Amniotic epithelial cell (primary cell): Measurements from ENCODE around the gene PSORS1C1.

Experiments
- DNase-seq: peaks from one replicate; pipeline ENCODE4 v3.0.0-alpha.2; 2010; ENCODE audit warnings: low read depth

PSORS1C1 gene

DNA sequence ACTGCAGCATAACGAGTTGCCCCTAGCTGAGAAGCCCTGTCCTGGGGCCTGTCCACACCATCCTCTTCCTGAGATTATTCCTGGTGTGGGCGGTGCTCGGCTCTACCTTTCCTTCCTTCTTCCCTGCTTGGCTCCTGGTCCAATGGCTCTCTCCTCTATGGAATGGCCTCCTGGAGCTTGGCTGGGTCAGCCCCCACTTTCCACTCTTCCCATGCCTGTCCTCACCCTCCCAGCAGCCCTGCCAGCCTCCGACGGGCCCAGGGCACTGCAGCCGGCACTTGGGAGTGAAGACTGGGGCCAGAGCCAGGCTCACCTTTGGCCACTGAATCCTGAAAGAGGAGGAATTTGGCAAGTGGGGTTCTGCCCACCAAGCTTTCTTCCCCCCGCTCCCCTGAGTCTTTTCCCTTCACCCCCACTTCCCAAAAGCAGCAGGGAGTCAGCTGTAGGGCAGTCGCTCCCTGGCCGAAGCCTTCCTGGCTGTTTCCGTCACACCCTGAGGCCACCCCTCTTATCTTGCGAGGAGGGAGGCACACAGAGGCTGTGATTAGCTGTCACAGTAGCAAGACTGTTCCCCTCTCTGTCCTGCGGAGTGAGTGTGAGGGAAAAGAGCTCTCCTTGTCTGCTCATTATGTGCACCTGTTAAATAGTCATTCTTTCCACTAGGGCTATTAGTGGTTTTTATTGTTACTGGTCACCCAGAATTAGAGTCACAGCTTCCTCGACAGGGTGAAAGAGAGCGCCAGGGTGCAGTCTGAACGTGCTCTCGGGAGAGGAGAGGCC is 12.0 kb downstream of the PSORS1C1 start:
- DNase-seq, result no peak

GRCh38 chr6:31128093-31128676 is 13.6 kb downstream of the PSORS1C1 start:
- DNase-seq, result peak; percentile 24

- no peak for DNase-seq
Observed at GRCh38 chr6:31129130-31129529, 14.5 kb downstream of the PSORS1C1 start.

DNA sequence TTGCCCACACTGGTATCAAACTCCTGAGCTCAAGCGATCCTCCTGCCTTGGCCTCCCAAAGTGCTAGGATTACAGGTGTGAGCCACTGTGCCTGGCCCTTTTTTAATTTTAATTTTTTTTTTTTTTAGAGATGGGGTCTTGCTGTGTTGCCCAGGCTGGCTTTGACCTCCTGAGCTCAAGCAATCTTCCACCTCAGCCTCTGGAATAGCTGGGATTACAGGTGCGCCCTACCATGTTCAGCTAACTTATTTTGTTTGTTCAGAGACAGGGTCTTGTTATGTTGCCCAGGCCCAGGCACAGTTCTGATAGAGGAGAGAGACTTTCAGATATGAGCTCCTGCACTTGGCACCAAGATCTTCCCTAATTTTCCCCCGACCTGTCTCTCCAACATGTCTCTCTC is 16.2 kb downstream of the PSORS1C1 start:
- DNase-seq, result no peak

DNA sequence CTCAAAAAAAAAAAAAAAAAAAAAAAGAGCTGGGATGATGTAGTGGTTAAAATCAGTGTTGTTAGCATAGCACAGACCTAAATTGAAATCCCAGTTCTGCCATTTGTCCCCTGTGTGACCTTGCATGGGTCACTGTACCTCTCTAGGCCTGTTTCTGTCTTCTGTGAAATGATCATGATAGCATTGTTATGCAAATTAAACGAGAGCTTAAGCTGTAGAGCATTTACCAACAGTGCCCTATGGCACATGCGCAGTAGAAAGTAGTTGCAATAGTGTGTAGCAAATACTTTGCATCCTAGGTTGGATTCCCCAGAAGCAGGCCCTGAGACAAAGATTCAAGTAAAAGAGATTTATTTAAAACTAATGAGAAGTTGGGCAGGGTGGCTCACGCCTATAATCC is 17.0 kb downstream of the PSORS1C1 start:
- DNase-seq, result no peak

DNA sequence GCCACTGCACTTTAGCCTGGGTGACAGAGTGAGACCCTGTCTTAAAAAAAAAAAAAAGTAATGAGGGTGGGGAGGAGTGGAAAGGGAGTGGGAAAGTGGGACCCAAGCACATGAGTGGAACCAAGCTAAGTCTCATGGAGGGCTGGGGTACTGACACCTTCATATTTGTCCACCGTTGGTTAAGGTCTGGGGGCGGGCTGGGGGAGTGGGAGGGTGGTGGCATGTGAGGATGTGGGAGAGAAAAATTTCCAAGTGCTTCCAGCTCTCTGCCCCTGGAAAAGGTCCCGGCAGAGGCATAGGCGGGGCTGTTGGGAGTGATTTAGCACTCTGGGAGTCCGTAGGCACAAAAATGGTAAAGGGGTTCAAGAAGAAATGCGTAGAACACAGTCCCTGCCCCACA is 18.2 kb downstream of the PSORS1C1 start:
- no peak for DNase-seq

GRCh38 chr6:31135710-31136109 is 21.1 kb downstream of the PSORS1C1 start:
- no peak for DNase-seq

DNA sequence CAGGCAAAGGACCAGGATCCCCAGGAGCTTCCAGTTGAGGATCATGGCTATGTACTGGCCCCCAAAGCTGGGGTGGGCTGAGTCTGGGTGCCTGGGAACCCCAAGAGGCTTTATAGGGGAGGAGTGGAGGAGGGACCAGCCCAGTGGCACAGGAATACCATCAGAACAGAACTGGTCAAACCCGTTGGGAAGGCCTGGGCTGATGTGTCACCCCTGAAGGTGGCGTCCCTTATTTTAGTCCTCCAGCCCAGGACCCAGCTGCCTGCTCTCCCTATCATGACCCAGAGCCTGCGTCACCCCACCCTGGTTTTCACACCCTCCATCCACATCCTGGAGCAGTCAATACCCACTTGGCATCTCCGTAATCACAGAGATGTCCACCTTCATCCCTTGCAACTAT is 24.4 kb downstream of the PSORS1C1 start, which contains the start of gene PSORS1C2:
TSS of gene PSORS1C2 (minus strand) at position 85 of the 400 bp plus-strand sequence. CDS start at position 45, 40 bp downstream.
- no peak for DNase-seq

- peak; percentile 19 for DNase-seq
Observed at GRCh38 chr6:31139599-31139998, 25.0 kb downstream of the PSORS1C1 start.

- no peak for DNase-seq
Observed at GRCh38 chr6:31140643-31141042, 26.0 kb downstream of the PSORS1C1 start.

- no peak for DNase-seq
Observed at GRCh38 chr6:31142361-31142761, 27.8 kb downstream of the PSORS1C1 start.

DNA sequence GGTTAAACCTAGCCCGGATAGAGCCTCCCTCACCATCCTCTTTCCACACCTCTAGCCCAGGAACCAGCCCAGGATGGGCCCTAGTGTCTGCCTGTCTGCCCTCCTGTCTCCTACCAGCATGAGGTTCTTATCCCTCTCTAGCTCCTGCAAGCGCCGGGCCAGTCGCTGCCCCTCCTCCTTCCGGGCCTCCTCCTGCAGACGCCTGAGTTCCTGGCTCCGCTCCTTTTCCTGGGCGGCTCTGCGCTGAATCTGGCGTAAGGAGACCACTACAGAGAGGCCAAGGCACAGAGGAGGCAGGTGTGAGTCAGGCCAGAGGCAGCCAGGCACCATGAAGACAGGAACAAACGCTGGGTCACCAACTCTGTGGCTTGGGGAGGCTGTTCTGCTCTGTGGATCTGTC is 28.5 kb downstream of the PSORS1C1 start:
- DNase-seq, result peak; percentile 87

DNA sequence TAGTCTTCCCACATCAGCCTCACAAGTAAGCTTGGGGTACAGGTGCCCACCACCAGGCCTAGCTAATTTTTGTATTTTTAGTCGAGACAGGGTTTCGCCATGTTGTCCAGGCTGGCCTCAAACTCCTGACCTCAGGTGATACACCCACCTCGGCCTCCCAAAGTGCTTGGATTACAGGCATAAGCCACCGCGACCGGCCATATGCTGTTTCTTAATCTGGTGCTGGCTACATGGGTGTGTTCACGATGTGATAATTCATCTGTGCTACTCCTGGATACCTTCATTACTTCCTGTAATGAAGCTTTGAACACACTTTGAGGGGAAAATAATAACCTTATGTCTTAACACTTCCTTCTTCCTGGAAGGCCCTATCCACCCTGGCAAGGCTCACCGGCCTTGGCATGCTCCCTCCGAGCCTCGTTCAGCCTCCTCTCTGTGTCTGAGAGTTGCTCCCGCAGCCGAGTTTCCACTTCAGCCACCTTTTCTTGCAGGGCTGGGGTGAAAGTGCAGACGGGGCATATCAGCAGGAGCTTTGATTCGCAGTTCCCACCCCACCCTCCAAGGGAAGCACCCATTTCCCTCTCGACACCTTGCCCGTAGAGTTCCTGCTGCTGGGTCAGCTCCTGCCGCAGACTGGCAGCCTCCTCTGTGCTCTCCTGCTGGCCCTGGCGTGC is 29.8 kb downstream of the PSORS1C1 start:
- DNase-seq, result no peak

GRCh38 chr6:31144970-31145340 is 30.4 kb downstream of the PSORS1C1 start:
- DNase-seq, result no peak

DNA sequence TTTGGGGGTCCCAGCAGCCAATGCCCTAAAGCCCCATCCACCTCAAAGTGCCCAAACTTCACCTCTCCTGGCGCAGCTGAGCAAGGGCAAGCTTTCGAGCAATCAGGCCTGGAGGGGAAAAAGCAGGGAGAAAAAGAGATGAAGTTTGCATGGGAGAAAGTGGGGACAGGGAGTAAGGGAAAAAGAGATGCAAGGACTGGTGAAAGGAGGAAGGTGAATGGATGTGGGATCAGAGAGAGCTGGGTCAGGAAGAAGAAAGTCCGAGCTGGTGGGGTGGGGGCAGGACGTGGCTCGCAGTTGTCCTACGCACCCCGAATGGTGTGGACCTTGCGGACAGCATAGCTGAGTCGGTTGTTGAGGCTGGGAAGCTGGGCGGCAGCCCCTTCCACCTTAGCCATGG is 30.8 kb downstream of the PSORS1C1 start:
- no peak for DNase-seq

DNA sequence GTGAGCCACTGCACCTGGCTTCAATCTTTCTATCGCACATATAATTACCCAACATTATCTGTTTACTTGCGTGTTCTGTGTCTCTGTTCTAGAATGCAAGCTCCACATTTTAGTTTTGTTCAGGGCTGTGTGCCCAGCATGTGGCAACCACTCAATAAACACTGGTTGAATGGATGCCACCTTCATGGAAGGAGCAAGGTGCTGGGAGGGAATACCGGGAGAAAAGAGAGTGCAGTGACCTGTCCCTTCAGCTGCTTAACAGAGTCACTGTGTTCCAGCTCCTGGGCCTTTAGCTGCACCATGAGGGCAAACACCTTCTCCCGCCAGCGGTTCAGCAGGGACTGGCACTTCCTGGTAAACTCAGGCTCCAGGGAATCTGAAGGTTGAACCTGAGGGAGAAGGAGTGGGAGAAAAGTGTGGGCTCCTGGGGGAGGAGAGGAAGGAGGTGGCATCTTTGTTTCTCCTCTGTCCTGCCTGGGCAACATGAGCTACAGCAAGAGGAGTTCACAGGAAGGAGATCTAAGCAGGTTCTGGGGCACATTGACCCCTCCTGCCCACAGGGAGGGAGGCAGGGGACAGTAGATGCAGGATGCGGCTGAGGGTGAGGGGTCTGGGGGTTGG is 35.3 kb downstream of the PSORS1C1 start:
- DNase-seq, result no peak

DNA sequence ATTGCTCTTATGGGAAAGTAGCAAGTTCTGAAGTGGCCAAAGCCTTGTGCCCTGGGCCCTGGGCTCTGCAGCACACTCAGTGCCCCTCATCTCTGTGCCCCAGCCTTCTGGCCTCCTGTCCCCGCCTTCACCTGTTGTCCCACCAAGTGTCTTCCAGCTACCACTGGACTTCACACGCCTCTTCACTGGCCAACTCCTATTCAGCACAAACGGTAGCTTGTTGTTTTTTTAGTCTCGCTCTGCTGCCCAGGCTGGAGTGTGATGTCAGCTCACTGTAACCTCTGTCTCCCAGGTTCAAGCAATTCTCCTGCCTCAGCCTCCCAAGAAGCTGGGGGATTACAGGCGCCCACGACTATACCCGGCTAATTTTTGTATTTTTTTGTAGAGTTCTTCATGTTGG is 38.2 kb downstream of the PSORS1C1 start:
- no peak for DNase-seq

- DNase-seq, result no peak
Observed at GRCh38 chr6:31154436-31154835, 39.8 kb downstream of the PSORS1C1 start.

GRCh38 chr6:31156641-31157040 is 42.0 kb downstream of the PSORS1C1 start:
- no peak for DNase-seq

DNA sequence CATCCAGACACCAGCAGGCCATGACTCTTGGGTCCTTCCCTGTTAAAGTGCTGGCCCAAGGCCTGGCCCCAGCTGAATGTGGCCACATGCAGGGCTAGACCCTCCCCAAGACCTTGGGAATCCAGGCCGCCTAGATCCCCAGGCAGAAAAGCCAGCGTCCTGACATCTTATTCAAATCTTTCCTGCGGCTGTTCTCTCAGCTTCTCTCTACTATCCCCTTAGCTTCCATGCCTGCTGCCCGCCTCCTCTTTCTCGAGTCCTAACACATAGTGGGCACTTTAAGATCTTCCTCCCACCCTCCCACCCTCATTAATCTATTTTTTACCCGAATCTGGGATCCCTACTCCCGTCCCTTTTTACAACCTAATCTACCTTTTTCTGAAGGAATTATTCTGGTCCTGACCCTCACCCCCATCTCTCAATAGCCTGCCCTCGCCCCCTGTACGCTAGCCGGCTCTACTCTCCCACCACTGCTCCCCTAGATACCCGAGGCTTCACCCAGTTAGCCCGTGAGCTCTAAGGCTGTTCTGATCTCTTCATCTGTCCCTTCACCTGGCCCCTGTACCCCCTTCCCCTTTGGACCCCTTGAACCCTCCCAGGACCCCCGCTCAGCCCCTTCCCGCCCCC is 43.0 kb downstream of the PSORS1C1 start, which contains the start of gene CCHCR1:
TSS of gene CCHCR1 (minus strand) at position 290 of the 627 bp plus-strand sequence. CDS start at position 88, 202 bp downstream.
- DNase-seq, result no peak

- peak; percentile 98 for DNase-seq
Observed at GRCh38 chr6:31158140-31158862, 43.7 kb downstream of the PSORS1C1 start, which contains the start of gene TCF19. Gene TCF19 (plus strand): TSS chr6:31158589. CDS start chr6:31159470, 881 bp downstream.
